ENCODE results near the gene TUBB2A. TPM values are rescaled to one million over a fixed set of nuclear protein-coding genes. Genes with fewer than 3 reads are reported as not detected.
A peak's percentile ranks its signal among the peaks of the same experiment; 100 is the strongest.
"Not testable (repeated sequence)": the region's sequence is repeated elsewhere in the genome, so short reads cannot be mapped to it uniquely, and the experiment has no call there.

TUBB2A gene
- total RNA-seq, 4 donors from 2014 or later = 35.9 to 149 (median 93.5) TPM

DNA sequence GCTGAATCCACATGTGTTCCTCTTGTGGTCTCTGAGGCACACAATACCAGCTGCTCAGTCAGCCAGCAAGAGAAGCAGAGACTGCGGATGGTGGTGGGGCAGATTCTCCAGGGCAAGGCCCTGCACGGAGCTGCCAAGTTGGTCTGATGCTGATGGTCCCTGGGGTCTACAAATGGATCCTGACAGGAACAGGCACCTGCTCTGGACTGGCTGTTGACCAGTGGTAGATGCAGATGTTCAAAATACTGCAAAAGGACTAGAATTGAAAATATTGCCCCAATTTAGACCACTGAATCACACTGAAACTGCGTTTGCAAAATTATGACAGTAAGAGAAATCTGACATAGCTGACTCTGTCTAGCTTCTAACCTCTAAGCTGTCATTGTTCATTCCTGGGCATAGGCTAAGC is 29.6 kb upstream of the TUBB2A start:
- 75 to 90% methylated on average over 1 of the region's 3 CpGs for WGBS, 2 donors
- H3K27me3 ChIP-seq = no peaks in the 10 kb centered on the region
- no peak overlapping the region for H3K27ac ChIP-seq
- no peaks in the 10 kb centered on the region for H3K4me1 ChIP-seq
- H3K9me3 ChIP-seq = no peaks in the 10 kb centered on the region
- no peak for TF ChIP-seq POLR2A (IDR thresholded peaks at IDR 0.05)
- TF ChIP-seq, protein P1, sequence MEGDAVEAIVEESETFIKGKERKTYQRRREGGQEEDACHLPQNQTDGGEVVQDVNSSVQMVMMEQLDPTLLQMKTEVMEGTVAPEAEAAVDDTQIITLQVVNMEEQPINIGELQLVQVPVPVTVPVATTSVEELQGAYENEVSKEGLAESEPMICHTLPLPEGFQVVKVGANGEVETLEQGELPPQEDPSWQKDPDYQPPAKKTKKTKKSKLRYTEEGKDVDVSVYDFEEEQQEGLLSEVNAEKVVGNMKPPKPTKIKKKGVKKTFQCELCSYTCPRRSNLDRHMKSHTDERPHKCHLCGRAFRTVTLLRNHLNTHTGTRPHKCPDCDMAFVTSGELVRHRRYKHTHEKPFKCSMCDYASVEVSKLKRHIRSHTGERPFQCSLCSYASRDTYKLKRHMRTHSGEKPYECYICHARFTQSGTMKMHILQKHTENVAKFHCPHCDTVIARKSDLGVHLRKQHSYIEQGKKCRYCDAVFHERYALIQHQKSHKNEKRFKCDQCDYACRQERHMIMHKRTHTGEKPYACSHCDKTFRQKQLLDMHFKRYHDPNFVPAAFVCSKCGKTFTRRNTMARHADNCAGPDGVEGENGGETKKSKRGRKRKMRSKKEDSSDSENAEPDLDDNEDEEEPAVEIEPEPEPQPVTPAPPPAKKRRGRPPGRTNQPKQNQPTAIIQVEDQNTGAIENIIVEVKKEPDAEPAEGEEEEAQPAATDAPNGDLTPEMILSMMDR (IDR thresholded peaks at IDR 0.05) = no peak
- H3K4me3 ChIP-seq = no peak overlapping the region
- no peak for DNase-seq
- H3K36me3 ChIP-seq = no peaks in the 10 kb centered on the region
- intact Hi-C loops (cut with DNase I) = no loop called here

DNA sequence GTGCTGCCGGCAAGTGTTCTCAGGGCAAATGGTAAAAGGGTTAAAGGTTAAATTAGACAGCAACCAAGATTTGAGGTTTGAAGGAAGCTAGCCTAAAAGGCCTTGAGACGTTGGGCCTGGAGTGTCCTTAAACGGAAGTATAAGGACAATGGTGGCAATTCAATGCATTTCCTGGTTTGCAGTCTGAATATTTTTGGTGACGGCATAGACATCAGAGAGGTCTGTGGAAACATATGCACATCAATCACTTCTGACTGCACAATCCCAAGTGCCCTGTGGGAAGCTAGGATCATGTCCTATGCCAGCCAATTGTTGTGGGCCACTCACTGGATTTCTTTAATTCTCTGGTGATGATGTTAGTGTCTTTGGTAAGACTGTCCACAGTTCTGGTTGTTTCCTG is 25.7 kb upstream of the TUBB2A start:
- intact Hi-C loops (cut with DNase I) = no loop called here
- peaks cover 0 to 7% (median 0%) of the 10 kb centered on the region in 3 donors for H3K4me1 ChIP-seq
- TF ChIP-seq, protein P1 (IDR thresholded peaks at IDR 0.05) = no peak
- no peak for TF ChIP-seq POLR2A (IDR thresholded peaks at IDR 0.05)
- H3K4me3 ChIP-seq = no peak overlapping the region
- no peaks in the 10 kb centered on the region for H3K36me3 ChIP-seq
- WGBS, 2 donors = 77 to 84% methylated on average over 4 of the region's 4 CpGs
- no peak overlapping the region for H3K27ac ChIP-seq
- H3K9me3 ChIP-seq = no peaks in the 10 kb centered on the region
- H3K27me3 ChIP-seq = peaks cover 0 to 7% (median 0%) of the 10 kb centered on the region in 4 donors
- DNase-seq = no peak

DNA sequence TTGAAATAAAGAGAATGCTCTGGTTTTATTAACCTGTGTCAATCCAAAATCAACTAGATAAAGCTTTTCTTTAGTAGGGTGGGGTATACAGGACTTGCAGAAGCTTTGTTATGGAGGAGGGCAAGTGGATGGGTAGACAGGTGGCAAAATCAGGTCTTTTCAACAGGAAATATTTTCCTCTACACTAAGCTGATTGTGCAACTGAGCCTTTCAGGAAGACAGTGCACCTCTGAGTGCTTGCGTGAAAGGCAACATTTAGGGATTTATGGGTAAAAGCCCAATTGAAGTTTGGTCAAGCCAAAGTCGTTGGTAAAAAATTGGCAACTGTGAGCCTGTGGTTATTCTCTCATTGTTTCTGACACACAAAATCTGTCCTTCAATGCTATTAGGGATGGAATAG is 23.8 kb upstream of the TUBB2A start:
- H3K27ac ChIP-seq = no peak overlapping the region
- no peaks in the 10 kb centered on the region for H3K36me3 ChIP-seq
- no peak for TF ChIP-seq POLR2A (IDR thresholded peaks at IDR 0.05)
- TF ChIP-seq, protein P1 (IDR thresholded peaks at IDR 0.05) = no peak
- peaks cover 0 to 7% (median 0%) of the 10 kb centered on the region in 4 donors for H3K27me3 ChIP-seq
- 61 to 74% methylated on average over 2 of the region's 2 CpGs for WGBS, 2 donors
- peaks cover 0 to 13% (median 0%) of the 10 kb centered on the region in 3 donors for H3K4me1 ChIP-seq
- DNase-seq = no peak
- intact Hi-C loops (cut with DNase I) = no loop called here
- no peak overlapping the region for H3K4me3 ChIP-seq
- H3K9me3 ChIP-seq = no peaks in the 10 kb centered on the region

DNA sequence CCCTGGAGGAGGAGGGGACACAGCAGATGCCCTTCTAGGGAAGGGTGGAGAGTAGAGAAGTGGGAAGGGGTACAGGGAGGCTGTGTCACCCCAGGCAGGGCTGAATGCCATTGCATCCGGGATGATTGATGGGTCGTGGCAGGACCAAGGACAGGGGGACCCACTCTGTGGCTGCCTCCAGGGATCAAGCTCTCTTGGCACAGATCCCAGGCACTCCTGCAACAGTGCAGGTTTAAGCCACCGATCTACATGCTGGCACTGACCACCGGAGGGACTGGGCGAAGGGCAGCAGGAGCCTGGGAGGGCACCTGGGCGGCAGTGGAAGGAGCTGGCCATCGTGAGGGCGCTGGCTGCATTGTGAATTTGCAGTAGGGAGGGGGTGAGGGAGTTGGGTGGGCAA is 22.6 kb upstream of the TUBB2A start:
- Histone ChIP-seq H3K4me1 (peaks cover 0 to 13% (median 0%) of the 10 kb centered on the region in 3 donors), H3K4me3 (peak overlapping the region in 1 of 4 donors; percentile 45)
- WGBS, 2 donors = 63 to 72% methylated on average over 5 to 6 of the region's 8 CpGs
- H3K36me3 ChIP-seq; H3K27me3 ChIP-seq; H3K27ac ChIP-seq; DNase-seq; H3K9me3 ChIP-seq; intact Hi-C loops (cut with DNase I): not testable (repeated sequence)

DNA sequence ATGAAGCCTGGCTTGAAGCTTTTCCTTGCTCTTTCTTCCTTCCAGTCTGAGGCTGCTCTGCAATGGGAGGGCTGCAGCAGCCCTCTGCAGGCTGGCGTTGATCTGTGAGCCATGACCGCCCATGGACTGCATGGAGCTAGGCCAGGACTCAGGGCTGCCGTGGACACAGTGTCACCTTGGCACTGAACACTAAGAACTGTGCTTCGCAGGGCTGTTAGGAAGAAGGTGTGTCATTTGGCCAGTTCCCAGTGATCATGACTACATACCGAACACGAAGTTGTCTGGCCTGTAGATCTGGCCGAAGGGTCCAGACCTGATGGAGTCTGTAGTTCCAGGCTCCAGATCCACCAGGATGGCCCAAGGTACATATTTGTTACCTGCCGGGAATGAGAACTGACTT is 21.3 kb upstream of the TUBB2A start:
- peaks cover 0 to 13% (median 0%) of the 10 kb centered on the region in 3 donors for H3K4me1 ChIP-seq
- intact Hi-C loops (cut with DNase I); H3K36me3 ChIP-seq; H3K27ac ChIP-seq; H3K4me3 ChIP-seq; DNase-seq; H3K9me3 ChIP-seq; H3K27me3 ChIP-seq: not testable (repeated sequence)
- 29 to 58% methylated on average over 3 to 4 of the region's 8 CpGs for WGBS, 2 donors

DNA sequence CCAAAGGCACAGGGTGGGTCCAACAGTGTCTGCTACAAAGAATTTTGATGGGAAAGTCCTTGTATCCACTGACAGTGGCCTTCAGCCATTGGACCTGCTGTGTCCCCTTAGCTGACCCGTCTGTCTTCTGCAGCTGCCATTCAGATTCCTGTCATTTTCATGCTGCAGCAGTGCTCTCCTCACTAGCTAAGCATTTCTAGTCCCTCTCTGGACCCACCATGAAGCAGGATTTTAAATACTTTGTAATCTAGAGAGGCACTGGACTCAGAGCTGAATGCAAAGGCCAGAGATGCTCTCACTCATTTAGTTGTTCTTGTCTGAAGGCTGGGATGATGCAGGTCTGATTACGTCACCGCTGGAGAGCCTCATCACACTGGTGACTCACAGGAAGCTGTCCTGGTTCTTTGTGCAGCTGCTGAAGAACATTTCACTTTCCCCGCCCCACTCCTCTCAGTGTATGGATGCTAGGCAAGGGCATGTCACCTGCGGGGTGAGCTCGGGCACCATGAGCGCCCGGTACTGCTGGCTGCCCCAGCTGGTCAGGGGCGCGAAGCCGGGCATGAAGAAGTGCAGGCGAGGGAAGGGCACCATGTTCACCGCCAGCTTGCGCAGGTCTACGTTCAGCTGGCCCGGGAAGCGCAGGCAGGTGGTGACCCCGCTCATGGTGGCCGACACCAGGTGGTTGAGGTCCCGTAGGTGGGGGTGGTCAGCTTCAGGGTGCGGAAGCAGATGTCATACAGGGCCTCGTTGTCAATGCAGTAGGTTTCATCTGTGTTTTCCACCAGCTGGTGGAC is 19.4 kb upstream of the TUBB2A start:
- 62 to 70% methylated on average over 1 to 5 of the region's 22 CpGs for WGBS, 2 donors
- Histone ChIP-seq H3K27ac (no peak overlapping the region), H3K36me3 (no peaks in the 10 kb centered on the region), H3K9me3 (no peaks in the 10 kb centered on the region), H3K4me3 (no peak overlapping the region), H3K27me3 (peaks cover 0 to 7% (median 0%) of the 10 kb centered on the region in 4 donors), H3K4me1 (peaks cover 0 to 13% (median 0%) of the 10 kb centered on the region in 3 donors)
- intact Hi-C loops (cut with DNase I) = no loop called here
- DNase-seq = no peak
- TF ChIP-seq, protein P1 (IDR thresholded peaks at IDR 0.05) = no peak
- TF ChIP-seq POLR2A (IDR thresholded peaks at IDR 0.05) = no peak

All from esophagus squamous epithelium (tissue), 5 donors.